ENCODE results near the gene SORCS1. TPM values are rescaled to one million over a fixed set of nuclear protein-coding genes. Genes with fewer than 3 reads are reported as not detected.

The SORCS1 gene
- total RNA-seq, 1 experiment from 2014 or later: 1.7 TPM

DNA sequence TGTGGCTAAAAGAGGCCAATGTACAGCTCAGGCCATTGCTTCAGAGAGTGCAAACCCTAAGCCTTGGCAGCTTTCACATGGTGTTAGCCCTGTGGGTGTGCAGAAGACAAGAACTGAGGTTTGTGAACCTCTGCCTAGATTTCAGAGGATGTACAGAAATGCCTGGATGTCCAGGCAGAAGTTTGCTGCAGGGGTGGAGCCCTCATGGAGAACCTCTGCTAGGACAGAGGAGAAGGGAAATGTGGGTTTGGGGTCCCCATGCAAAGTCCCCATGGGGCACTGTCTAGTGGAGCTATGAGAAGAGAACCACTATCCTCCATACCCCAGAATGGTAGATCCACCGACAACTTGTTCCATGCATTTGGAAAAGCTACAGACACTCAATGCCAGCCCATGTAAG is 12.4 kb downstream of the SORCS1 start:
- no peaks in the 10 kb centered on the region for H3K4me1 ChIP-seq (ENCODE audit: insufficient read depth, low read length)
- H3K4me3 Mint-ChIP-seq: no peak overlapping the region
- H3K23ac ChIP-seq (ENCODE audit: insufficient read length, low read depth, low read length): no peak overlapping the region
- no peaks in the 10 kb centered on the region for H4K20me1 ChIP-seq (ENCODE audit: control insufficient read depth, insufficient read depth, insufficient read length)
- no peak overlapping the region; the same call in 1 of the 2 replicates for H3K14ac ChIP-seq (ENCODE audit: insufficient read depth, low read length)
- no peak overlapping the region for H2BK20ac ChIP-seq (ENCODE audit: low read depth, low read length, poor library complexity, severe bottlenecking)
- H4K8ac ChIP-seq (replicated peaks; ENCODE audit: insufficient read length, low read depth, low read length): no peak overlapping the region
- no peak overlapping the region for H2BK12ac ChIP-seq (ENCODE audit: insufficient read length, low read depth, low read length)
- H3K27ac Mint-ChIP-seq: no peak overlapping the region
- H3K27me3 ChIP-seq (ENCODE audit: insufficient read depth, low read length): no peaks in the 10 kb centered on the region
- H3K36me3 Mint-ChIP-seq (ENCODE audit: insufficient read depth in 1 of 3, low read depth in 3 of 3): peaks cover 15 to 28% (median 17%) of the 10 kb centered on the region in 3 experiments
- no peaks in the 10 kb centered on the region for H3K27me3 Mint-ChIP-seq (ENCODE audit: low read depth)
- H2BK120ac ChIP-seq (ENCODE audit: low read depth, low read length, poor library complexity, severe bottlenecking): no peak overlapping the region
- no peak overlapping the region for H2BK5ac ChIP-seq (ENCODE audit: insufficient read length, low read length)
- no peaks in the 10 kb centered on the region for H3K23me2 ChIP-seq (ENCODE audit: insufficient read length, low read depth, low read length, poor library complexity, severe bottlenecking)
- no peak overlapping the region for H2AK5ac ChIP-seq (ENCODE audit: insufficient read length, low read length)
- H3K9me3 Mint-ChIP-seq: peaks cover 23 to 27% of the 10 kb centered on the region in 2 experiments
- TF ChIP-seq, protein P1, sequence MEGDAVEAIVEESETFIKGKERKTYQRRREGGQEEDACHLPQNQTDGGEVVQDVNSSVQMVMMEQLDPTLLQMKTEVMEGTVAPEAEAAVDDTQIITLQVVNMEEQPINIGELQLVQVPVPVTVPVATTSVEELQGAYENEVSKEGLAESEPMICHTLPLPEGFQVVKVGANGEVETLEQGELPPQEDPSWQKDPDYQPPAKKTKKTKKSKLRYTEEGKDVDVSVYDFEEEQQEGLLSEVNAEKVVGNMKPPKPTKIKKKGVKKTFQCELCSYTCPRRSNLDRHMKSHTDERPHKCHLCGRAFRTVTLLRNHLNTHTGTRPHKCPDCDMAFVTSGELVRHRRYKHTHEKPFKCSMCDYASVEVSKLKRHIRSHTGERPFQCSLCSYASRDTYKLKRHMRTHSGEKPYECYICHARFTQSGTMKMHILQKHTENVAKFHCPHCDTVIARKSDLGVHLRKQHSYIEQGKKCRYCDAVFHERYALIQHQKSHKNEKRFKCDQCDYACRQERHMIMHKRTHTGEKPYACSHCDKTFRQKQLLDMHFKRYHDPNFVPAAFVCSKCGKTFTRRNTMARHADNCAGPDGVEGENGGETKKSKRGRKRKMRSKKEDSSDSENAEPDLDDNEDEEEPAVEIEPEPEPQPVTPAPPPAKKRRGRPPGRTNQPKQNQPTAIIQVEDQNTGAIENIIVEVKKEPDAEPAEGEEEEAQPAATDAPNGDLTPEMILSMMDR (conservative IDR thresholded peaks at IDR 0.05): no peak
- no peak for DNase-seq
- no peak overlapping the region for H2AFZ ChIP-seq (ENCODE audit: low read length)
- no peak overlapping the region for H3K27ac ChIP-seq (ENCODE audit: insufficient read length, low read depth, low read length)
- no peak overlapping the region for H4K91ac ChIP-seq (ENCODE audit: insufficient read length, low read depth, low read length)
- no peaks in the 10 kb centered on the region for H3K4me1 Mint-ChIP-seq
- no peak overlapping the region for H3K4me2 ChIP-seq (ENCODE audit: insufficient read depth, insufficient read length, low read length)
- H3T11ph ChIP-seq (ENCODE audit: low read length): no peak overlapping the region
- H3K9ac ChIP-seq (ENCODE audit: extremely low read depth, insufficient read length, low read length): no peak overlapping the region
- no peak overlapping the region for H2BK15ac ChIP-seq (ENCODE audit: low read depth, low read length)
- no CpG with 5 or more reads among the region's 1 CpG for WGBS (ENCODE audit: extremely low coverage, insufficient read length, low lambda C conversion rate)
- H3K4ac ChIP-seq (ENCODE audit: low read depth, low read length): no peak overlapping the region
- H3K79me2 ChIP-seq (ENCODE audit: insufficient read depth, low read length): no peaks in the 10 kb centered on the region
- H4K5ac ChIP-seq (ENCODE audit: insufficient read length, low read depth, low read length): no peak overlapping the region
- no peak overlapping the region for H3K18ac ChIP-seq (ENCODE audit: insufficient read length, low read depth, low read length)
- H3K79me1 ChIP-seq (ENCODE audit: insufficient read depth, low read depth, low read length, poor library complexity, severe bottlenecking): no peaks in the 10 kb centered on the region
- no peak overlapping the region for H3K56ac ChIP-seq (ENCODE audit: insufficient read length, low read depth, low read length)
- H3K9me3 ChIP-seq (ENCODE audit: control insufficient read depth, low read depth, low read length): no peaks in the 10 kb centered on the region

All from H9 (cell line).